RWPE2 (cell line): ENCODE data around the gene COL8A1.

ENCODE experiments used
- ATAC-seq: fragments of 200-7000 bp; cut with Tn5 transposase; 3 replicates; pipeline ENCODE4 v1.9.1; 2021; ENCODE audit warnings: low read depth
- DNase-seq: peaks from one replicate; pipeline ENCODE4 v3.0.0-alpha.2; 2020; ENCODE audit warnings: low spot score
- H3K27ac ChIP-seq: fragments of 450-650 bp; 2 replicates; pipeline ENCODE4 v1.5.1; 2017; ENCODE audit warnings: mild to moderate bottlenecking; ENCODE audit not compliant: poor library complexity, severe bottlenecking
- H3K27me3 ChIP-seq: fragments of 250-450 bp; sonication (Bioruptor Pico); 2 replicates; pipeline ENCODE4 v1.5.1; 2021; ENCODE audit warnings: mild to moderate bottlenecking, moderate library complexity; ENCODE audit not compliant: insufficient read depth, poor library complexity, severe bottlenecking
- H3K36me3 ChIP-seq: fragments of 250-450 bp; sonication (Bioruptor Pico); 2 replicates; pipeline ENCODE4 v1.5.1; 2020; ENCODE audit warnings: low read depth, mild to moderate bottlenecking, moderate library complexity
- H3K4me1 ChIP-seq: fragments of 250-450 bp; sonication (Bioruptor Pico); 2 replicates; pipeline ENCODE4 v1.5.1; 2021; ENCODE audit warnings: mild to moderate bottlenecking, moderate library complexity; ENCODE audit not compliant: insufficient read depth, poor library complexity, severe bottlenecking
- H3K4me3 ChIP-seq: fragments of 250-450 bp; sonication (Bioruptor Pico); 2 replicates; pipeline ENCODE4 v1.5.1; 2021; ENCODE audit warnings: mild to moderate bottlenecking, moderate library complexity; ENCODE audit not compliant: severe bottlenecking
- H3K9me3 ChIP-seq: fragments of 250-450 bp; sonication (Bioruptor Pico); 2 replicates; pipeline ENCODE4 v1.5.1; 2021; ENCODE audit warnings: mild to moderate bottlenecking, moderate library complexity; ENCODE audit not compliant: severe bottlenecking
- TF ChIP-seq, protein P1 (sequence below): fragments of 450-650 bp; IDR thresholded peaks from one replicate; pipeline ENCODE4 v1.5.1; 2017; ENCODE audit warnings: mild to moderate bottlenecking, moderate library complexity; ENCODE audit not compliant: poor library complexity, severe bottlenecking

Gene COL8A1

DNA sequence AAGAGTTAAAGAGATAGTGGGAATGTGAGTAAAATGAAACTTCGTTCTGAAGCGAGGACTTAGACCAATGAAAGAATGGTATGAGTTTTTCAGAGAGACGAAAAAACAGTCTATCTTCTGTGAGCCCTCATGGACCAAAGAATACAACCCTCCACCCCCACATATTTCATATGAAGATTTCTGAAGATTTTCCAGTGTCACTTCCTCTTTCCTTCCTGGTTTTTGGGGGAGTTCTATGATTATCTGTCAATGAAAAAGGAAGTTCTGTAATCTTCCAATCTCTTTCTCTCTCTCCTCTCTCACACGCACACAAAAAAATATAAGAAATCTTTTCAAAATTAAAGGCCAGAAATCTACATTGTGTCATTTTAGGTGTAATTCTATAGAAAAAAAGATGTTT, 206.9 kb downstream of the COL8A1 start:
- Histone ChIP-seq H3K4me3 (no peak overlapping the region), H3K36me3 (no peaks in the 10 kb centered on the region), H3K9me3 (no peaks in the 10 kb centered on the region), H3K27ac (no peak overlapping the region), H3K4me1 (peaks cover 4% of the 10 kb centered on the region), H3K27me3 (no peaks in the 10 kb centered on the region)
- ATAC-seq (no peak), DNase-seq (no peak)
- TF ChIP-seq, protein P1, sequence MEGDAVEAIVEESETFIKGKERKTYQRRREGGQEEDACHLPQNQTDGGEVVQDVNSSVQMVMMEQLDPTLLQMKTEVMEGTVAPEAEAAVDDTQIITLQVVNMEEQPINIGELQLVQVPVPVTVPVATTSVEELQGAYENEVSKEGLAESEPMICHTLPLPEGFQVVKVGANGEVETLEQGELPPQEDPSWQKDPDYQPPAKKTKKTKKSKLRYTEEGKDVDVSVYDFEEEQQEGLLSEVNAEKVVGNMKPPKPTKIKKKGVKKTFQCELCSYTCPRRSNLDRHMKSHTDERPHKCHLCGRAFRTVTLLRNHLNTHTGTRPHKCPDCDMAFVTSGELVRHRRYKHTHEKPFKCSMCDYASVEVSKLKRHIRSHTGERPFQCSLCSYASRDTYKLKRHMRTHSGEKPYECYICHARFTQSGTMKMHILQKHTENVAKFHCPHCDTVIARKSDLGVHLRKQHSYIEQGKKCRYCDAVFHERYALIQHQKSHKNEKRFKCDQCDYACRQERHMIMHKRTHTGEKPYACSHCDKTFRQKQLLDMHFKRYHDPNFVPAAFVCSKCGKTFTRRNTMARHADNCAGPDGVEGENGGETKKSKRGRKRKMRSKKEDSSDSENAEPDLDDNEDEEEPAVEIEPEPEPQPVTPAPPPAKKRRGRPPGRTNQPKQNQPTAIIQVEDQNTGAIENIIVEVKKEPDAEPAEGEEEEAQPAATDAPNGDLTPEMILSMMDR: no peak

DNA sequence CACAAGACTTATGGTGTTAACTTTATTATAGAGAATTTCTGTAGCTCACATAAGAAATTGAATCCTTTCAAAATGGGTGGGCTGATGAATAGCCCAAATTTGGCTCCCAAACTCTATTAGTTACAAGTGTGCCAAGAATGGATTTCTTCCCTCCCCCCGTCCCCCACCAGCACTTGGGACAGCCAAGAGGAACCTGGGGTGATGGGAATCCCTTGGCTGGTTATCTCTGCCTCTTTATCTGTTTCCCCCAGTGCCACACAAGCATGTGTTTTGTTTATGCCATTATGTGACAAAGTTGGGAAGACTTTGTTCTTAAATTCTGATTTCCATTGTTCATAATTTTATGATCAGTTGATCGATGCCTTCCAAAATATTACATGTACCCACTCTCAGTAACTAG, 207.6 kb downstream of the COL8A1 start:
- no peak for ATAC-seq
- Histone ChIP-seq H3K4me1 (peaks cover 4% of the 10 kb centered on the region), H3K4me3 (no peak overlapping the region), H3K9me3 (no peaks in the 10 kb centered on the region), H3K27ac (no peak overlapping the region), H3K36me3 (no peaks in the 10 kb centered on the region), H3K27me3 (no peaks in the 10 kb centered on the region)
- DNase-seq: no peak
- TF ChIP-seq, protein P1: no peak

GRCh38 chr3:99846477-99847160, 208.2 kb downstream of the COL8A1 start:
- DNase-seq (no peak), ATAC-seq (no peak)
- no peak overlapping the region for H3K27ac ChIP-seq
- TF ChIP-seq, protein P1: no peak
- no peak overlapping the region for H3K4me3 ChIP-seq
- H3K36me3 ChIP-seq: no peaks in the 10 kb centered on the region
- H3K9me3 ChIP-seq: no peaks in the 10 kb centered on the region
- peaks cover 4% of the 10 kb centered on the region for H3K4me1 ChIP-seq
- no peaks in the 10 kb centered on the region for H3K27me3 ChIP-seq

- no peaks in the 10 kb centered on the region for H3K27me3 ChIP-seq
- no peak overlapping the region for H3K4me3 ChIP-seq
- DNase-seq: no peak
- no peaks in the 10 kb centered on the region for H3K36me3 ChIP-seq
- no peaks in the 10 kb centered on the region for H3K9me3 ChIP-seq
- H3K4me1 ChIP-seq: no peaks in the 10 kb centered on the region
- no peak overlapping the region for H3K27ac ChIP-seq
- TF ChIP-seq, protein P1: no peak
- ATAC-seq: no peak
Observed at GRCh38 chr3:99848433-99848832, 210.0 kb downstream of the COL8A1 start.
